HepG2 (cell line): ENCODE measurements around the gene ST6GALNAC2. TPM values are rescaled to one million over a fixed set of nuclear protein-coding genes. Genes with fewer than 3 reads are reported as not detected.
A peak's percentile ranks its signal among the peaks of the same experiment; 100 is the strongest.

Experiments used
- HINFP ChIP-seq: sonication (generic); formaldehyde crosslinking; IDR thresholded peaks from 2 replicates; pipeline ENCODE4 v1.4.0; 2020; ENCODE audit warnings: low read depth, mild to moderate bottlenecking, missing genetic modification reagents
- NR2F6 ChIP-seq, 2 experiments: IDR thresholded peaks; 2 replicates each; pipeline ENCODE4 v1.6.1; 2016; ENCODE audit warnings: antibody characterized with exemption in 1 of 2, mild to moderate bottlenecking in 1 of 2
- REL ChIP-seq: sonication (generic); formaldehyde crosslinking; conservative IDR thresholded peaks from 2 replicates; pipeline ENCODE4 v1.8.0; 2022; ENCODE audit warnings: mild to moderate bottlenecking, missing genetic modification reagents, moderate library complexity
- SRSF1 ChIP-seq: fragments of 200-400 bp; formaldehyde crosslinking; optimal IDR thresholded peaks from 2 replicates; pipeline ENCODE3; 2017; ENCODE audit warnings: mild to moderate bottlenecking, low read depth, low read length, moderate library complexity
- STAT5B ChIP-seq: sonication (generic); formaldehyde crosslinking; IDR thresholded peaks from 2 replicates; pipeline ENCODE4 v1.4.0; 2020; ENCODE audit warnings: missing genetic modification reagents
- ZFP36L2 ChIP-seq: sonication (generic); formaldehyde crosslinking; IDR thresholded peaks from 2 replicates; pipeline ENCODE4 v1.4.0; 2020; ENCODE audit warnings: missing genetic modification reagents
- ZMYM2 ChIP-seq: sonication (generic); formaldehyde crosslinking; IDR thresholded peaks from 2 replicates; pipeline ENCODE4 v1.8.0; 2022; ENCODE audit warnings: mild to moderate bottlenecking, missing genetic modification reagents
- ZNF235 ChIP-seq: sonication (generic); formaldehyde crosslinking; IDR thresholded peaks from 2 replicates; pipeline ENCODE4 v1.8.1; 2023; ENCODE audit warnings: mild to moderate bottlenecking, missing genetic modification reagents, borderline replicate concordance
- ZNF558 ChIP-seq: sonication (generic); formaldehyde crosslinking; IDR thresholded peaks from 2 replicates; pipeline ENCODE4 v1.9.0; 2022; ENCODE audit warnings: mild to moderate bottlenecking, missing genetic modification reagents, borderline replicate concordance
- ZNF564 ChIP-seq: sonication (generic); formaldehyde crosslinking; IDR thresholded peaks from 2 replicates; pipeline ENCODE4 v1.8.1; 2023; ENCODE audit warnings: mild to moderate bottlenecking, missing genetic modification reagents
- ZNF737 ChIP-seq: sonication (generic); formaldehyde crosslinking; IDR thresholded peaks from 2 replicates; pipeline ENCODE4 v1.5.0; 2020; ENCODE audit warnings: missing genetic modification reagents, mild to moderate bottlenecking, borderline replicate concordance
- ZNF782 ChIP-seq: sonication (generic); formaldehyde crosslinking; IDR thresholded peaks from 2 replicates; pipeline ENCODE4 v1.4.0; 2020; ENCODE audit warnings: missing genetic modification reagents, mild to moderate bottlenecking, borderline replicate concordance
- polyA plus RNA-seq, 8 experiments: library from polyadenylated mRNA; depleted of rRNA in 3 of 8; stranded (reverse) in 7 of 8; unstranded in 1 of 8; fragments of >200 nt; fragmentation: Illumina TruSeq in 4 of 8; extraction: Trizol in 4 of 8; gene quantifications; 2 replicates each; pipeline versions ENCODE4 v1.2.1 to v1.2.3, GENCODE V29; 2011 to 2016; ENCODE audit warnings: low read depth in 4 of 8, missing spikeins in 1 of 8, mixed read lengths in 1 of 8; ENCODE audit not compliant: insufficient read depth in 1 of 8
- total RNA-seq, 5 experiments: library from RNA; depleted of rRNA; stranded (reverse); fragments of >200 nt; fragmentation: Illumina TruSeq; extraction: Trizol; gene quantifications; 2 replicates each; pipeline ENCODE4 v1.2.3, GENCODE V29; 2016; ENCODE audit warnings: low read depth in 1 of 5
- TF ChIP-seq, protein P1 (sequence below): sonication (generic); formaldehyde crosslinking; IDR thresholded peaks from 2 replicates; pipeline ENCODE4 v1.9.0; 2021; ENCODE audit warnings: mild to moderate bottlenecking, missing genetic modification reagents
- TF ChIP-seq, protein P2 (sequence below): sonication (generic); formaldehyde crosslinking; IDR thresholded peaks from 2 replicates; pipeline ENCODE4 v1.4.0; 2020; ENCODE audit warnings: mild to moderate bottlenecking, missing genetic modification reagents

ST6GALNAC2 gene
- total and polyA plus RNA-seq, 2 of the 13 experiments (the other 11 are each of a cell fraction or from before 2014, with no cell fraction given): 0.12 to 0.49 TPM

DNA sequence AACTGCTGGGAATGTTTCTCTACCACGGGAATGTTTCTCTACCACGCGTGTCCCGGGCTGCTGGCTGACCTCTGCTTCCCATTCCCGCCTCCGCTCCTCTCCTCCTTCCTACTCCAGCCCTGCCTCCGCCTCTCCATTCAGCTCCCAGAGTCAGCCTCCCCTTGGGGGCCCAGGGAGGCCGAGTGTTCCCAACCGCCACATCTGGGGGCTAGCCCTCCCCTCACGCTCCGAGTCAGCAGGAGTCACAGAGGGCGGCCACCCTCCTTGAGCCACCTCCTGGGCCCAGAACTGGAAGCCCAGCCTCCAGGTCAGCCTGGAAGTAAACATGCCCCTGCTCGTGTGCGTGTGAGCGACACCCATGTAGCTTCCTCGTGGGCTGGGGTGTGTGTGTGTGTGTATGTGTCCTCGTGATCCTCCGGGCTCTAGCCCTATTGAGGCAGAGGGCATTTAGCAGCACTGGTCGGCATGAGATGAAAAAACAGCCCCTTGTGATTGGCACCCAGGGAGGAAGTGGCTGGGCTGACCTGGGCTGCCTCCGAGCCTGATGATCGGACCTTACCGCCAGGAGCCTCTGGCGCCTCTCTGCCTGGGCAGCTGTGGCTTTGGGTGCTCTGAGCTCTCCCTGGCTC is 55.5 kb downstream of the ST6GALNAC2 start (continued):
- no peak for TF ChIP-seq REL (CRISPR knock-in tag)
- TF ChIP-seq ZNF564 (CRISPR knock-in tag): no peak
- TF ChIP-seq NR2F6 (IDR thresholded peaks at IDR 0.05): no peak
- TF ChIP-seq NR2F6 (CRISPR knock-in tag; IDR thresholded peaks at IDR 0.05): peak; percentile 33; the same call in 1 of the 2 replicates
- TF ChIP-seq ZMYM2 (CRISPR knock-in tag): no peak
- TF ChIP-seq ZNF558: no peak
- TF ChIP-seq STAT5B: no peak
- TF ChIP-seq, protein P1, sequence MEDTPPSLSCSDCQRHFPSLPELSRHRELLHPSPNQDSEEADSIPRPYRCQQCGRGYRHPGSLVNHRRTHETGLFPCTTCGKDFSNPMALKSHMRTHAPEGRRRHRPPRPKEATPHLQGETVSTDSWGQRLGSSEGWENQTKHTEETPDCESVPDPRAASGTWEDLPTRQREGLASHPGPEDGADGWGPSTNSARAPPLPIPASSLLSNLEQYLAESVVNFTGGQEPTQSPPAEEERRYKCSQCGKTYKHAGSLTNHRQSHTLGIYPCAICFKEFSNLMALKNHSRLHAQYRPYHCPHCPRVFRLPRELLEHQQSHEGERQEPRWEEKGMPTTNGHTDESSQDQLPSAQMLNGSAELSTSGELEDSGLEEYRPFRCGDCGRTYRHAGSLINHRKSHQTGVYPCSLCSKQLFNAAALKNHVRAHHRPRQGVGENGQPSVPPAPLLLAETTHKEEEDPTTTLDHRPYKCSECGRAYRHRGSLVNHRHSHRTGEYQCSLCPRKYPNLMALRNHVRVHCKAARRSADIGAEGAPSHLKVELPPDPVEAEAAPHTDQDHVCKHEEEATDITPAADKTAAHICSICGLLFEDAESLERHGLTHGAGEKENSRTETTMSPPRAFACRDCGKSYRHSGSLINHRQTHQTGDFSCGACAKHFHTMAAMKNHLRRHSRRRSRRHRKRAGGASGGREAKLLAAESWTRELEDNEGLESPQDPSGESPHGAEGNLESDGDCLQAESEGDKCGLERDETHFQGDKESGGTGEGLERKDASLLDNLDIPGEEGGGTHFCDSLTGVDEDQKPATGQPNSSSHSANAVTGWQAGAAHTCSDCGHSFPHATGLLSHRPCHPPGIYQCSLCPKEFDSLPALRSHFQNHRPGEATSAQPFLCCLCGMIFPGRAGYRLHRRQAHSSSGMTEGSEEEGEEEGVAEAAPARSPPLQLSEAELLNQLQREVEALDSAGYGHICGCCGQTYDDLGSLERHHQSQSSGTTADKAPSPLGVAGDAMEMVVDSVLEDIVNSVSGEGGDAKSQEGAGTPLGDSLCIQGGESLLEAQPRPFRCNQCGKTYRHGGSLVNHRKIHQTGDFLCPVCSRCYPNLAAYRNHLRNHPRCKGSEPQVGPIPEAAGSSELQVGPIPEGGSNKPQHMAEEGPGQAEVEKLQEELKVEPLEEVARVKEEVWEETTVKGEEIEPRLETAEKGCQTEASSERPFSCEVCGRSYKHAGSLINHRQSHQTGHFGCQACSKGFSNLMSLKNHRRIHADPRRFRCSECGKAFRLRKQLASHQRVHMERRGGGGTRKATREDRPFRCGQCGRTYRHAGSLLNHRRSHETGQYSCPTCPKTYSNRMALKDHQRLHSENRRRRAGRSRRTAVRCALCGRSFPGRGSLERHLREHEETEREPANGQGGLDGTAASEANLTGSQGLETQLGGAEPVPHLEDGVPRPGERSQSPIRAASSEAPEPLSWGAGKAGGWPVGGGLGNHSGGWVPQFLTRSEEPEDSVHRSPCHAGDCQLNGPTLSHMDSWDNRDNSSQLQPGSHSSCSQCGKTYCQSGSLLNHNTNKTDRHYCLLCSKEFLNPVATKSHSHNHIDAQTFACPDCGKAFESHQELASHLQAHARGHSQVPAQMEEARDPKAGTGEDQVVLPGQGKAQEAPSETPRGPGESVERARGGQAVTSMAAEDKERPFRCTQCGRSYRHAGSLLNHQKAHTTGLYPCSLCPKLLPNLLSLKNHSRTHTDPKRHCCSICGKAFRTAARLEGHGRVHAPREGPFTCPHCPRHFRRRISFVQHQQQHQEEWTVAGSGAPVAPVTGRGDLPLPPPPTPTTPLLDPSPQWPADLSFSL (CRISPR knock-in tag): no peak
- no peak for TF ChIP-seq ZNF782
- no peak for TF ChIP-seq HINFP (CRISPR knock-in tag)
- TF ChIP-seq ZFP36L2 (CRISPR knock-in tag): no peak
- no peak for TF ChIP-seq SRSF1
- TF ChIP-seq, protein P2, sequence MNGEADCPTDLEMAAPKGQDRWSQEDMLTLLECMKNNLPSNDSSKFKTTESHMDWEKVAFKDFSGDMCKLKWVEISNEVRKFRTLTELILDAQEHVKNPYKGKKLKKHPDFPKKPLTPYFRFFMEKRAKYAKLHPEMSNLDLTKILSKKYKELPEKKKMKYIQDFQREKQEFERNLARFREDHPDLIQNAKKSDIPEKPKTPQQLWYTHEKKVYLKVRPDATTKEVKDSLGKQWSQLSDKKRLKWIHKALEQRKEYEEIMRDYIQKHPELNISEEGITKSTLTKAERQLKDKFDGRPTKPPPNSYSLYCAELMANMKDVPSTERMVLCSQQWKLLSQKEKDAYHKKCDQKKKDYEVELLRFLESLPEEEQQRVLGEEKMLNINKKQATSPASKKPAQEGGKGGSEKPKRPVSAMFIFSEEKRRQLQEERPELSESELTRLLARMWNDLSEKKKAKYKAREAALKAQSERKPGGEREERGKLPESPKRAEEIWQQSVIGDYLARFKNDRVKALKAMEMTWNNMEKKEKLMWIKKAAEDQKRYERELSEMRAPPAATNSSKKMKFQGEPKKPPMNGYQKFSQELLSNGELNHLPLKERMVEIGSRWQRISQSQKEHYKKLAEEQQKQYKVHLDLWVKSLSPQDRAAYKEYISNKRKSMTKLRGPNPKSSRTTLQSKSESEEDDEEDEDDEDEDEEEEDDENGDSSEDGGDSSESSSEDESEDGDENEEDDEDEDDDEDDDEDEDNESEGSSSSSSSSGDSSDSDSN (CRISPR knock-in tag): peak; percentile 52
- TF ChIP-seq ZNF235: no peak
- TF ChIP-seq ZNF737 (CRISPR knock-in tag): 0 out of 2 replicates have a peak, but pooled peaks have one; percentile 37
